HG02623 (cell line): ENCODE measurements around the gene SIRT7.
"Not testable (repeated sequence)": the region's sequence is repeated elsewhere in the genome, so short reads cannot be mapped to it uniquely, and the experiment has no call there.

Experiments
- ATAC-seq: cut with Tn5 transposase; IDR thresholded peaks from one replicate; pipeline ENCODE4 v1.9.1; 2021; ENCODE audit warnings: moderate library complexity; ENCODE audit not compliant: unreplicated experiment

Gene SIRT7

DNA sequence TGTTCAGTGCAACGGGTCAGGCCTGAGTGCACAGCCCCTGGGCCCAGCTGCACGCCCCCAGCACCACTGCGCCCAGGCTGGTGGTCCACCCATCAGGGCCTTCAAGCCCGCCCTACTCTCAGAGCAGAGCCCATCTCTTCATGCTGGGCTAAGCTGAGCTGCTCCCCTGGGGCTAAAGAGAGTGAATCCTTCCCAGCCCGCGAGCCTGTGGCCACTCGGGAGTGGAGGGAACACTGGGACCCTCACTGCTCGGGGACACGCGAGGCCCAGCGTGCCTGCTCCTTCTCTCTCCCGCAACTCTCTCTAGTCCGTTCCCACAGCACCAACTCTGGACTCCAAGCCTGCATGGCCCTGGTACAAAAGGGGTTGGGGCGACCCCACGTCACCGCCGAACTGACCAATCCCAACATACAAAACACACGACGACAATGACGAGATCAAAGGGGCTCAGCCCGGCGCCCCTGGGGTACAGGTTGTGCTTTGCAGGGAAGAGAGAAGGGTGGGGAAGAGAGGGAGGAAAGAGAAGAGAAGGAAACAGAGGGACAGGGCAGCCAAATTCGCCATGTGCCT lies 4.1 kb upstream of the SIRT7 start:
- ATAC-seq, result no peak

GRCh38 chr17:81921537-81921862 lies 3.5 kb upstream of the SIRT7 start:
- ATAC-seq, result no peak

- ATAC-seq, result no peak
Observed at GRCh38 chr17:81920612-81921536, 2.9 kb upstream of the SIRT7 start.

DNA sequence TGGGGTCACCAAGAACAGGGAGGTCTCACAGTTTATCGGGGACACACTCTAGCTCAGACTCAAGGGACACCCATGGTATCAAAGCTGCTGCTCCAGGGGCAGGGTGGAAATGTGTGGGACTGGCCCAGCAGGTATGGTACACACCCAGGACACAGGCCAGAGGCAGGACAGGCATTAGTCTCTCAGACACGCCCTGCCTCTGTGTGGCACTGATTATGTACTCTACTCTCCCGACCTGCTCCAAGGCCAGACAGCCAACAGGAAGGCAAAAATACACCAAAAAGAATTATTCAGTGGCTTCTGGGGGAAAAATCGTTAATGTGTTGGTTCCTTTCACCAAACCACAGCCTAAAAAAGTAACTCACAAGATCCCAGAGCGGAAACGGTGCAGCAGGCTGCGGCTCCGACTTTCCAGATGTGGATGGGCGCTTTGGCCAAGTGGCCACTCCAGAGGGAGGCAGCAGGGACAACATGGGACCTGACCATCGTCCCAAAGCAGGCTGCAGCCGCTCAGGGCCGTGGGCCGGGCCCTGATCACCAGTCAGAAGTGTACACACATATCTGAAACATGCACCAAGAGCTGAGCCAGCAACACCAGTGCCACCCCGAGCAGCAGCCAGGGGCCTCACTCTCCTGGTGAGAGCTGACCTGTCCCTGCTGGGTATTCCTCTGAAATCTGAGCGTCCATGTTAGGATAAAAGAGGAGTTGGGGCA lies 1.0 kb upstream of the SIRT7 start:
- no peak for ATAC-seq

GRCh38 chr17:81918333-81918669 lies 325 bp upstream of the SIRT7 start:
- not testable (repeated sequence) for ATAC-seq

GRCh38 chr17:81916234-81917001 lies 1.6 kb downstream of the SIRT7 start:
- ATAC-seq, result no peak

- no peak for ATAC-seq
Observed at GRCh38 chr17:81915331-81915730, 2.6 kb downstream of the SIRT7 start.

- ATAC-seq, result no peak
Observed at GRCh38 chr17:81914103-81914850, 3.7 kb downstream of the SIRT7 start.

- no peak for ATAC-seq
Observed at GRCh38 chr17:81913394-81914102, 4.4 kb downstream of the SIRT7 start.

- ATAC-seq, result no peak
Observed at GRCh38 chr17:81912441-81913309, 5.3 kb downstream of the SIRT7 start.

DNA sequence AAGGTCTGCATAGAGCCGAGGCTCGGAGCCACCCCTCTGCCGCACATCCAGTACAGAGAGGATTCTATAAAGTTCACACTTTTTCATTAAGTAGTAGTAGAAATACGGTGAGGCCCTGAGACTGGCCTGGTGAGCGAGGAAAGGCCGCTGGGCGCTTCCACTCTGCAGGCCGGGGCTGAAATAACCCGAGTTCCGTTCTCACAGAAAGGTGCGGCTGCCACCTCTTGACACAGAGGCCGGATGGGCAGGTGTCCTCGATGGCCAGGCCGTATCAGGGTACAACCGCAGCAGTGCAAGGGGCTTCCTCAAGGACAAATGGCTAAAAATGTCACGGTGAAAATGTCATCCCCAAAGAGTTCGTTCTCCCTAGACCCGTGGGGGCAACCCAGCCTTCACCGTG lies 6.0 kb downstream of the SIRT7 start:
- ATAC-seq, result no peak

GRCh38 chr17:81911277-81911961 lies 6.6 kb downstream of the SIRT7 start, which contains the start of gene PCYT2:
PCYT2 (minus strand) TSS chr17:81911399; CDS start chr17:81911355, 44 bp downstream.
- peak; percentile 71 for ATAC-seq

DNA sequence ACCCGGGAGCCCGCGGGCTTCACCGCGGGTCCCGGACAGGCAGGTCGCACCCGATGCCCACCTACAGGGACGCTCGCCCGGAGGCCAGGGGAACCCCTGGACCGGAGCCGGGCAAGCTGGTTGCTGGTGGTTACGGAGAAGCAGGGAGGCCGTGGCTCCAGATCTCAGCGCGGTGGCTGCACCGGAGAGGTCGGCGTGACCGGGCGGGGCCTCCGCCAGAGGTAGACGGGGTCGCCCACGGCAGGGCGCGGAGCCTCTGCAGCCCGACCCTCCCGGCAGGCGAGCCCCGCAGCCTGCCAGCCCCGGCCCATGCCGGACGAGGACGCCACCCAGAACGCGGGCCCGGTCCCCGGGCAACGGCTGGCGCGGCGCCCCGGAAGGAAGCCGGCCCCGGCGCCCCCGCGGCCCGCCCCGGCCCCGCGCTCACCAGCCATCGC lies 7.1 kb downstream of the SIRT7 start:
- ATAC-seq, result peak; percentile 15

DNA sequence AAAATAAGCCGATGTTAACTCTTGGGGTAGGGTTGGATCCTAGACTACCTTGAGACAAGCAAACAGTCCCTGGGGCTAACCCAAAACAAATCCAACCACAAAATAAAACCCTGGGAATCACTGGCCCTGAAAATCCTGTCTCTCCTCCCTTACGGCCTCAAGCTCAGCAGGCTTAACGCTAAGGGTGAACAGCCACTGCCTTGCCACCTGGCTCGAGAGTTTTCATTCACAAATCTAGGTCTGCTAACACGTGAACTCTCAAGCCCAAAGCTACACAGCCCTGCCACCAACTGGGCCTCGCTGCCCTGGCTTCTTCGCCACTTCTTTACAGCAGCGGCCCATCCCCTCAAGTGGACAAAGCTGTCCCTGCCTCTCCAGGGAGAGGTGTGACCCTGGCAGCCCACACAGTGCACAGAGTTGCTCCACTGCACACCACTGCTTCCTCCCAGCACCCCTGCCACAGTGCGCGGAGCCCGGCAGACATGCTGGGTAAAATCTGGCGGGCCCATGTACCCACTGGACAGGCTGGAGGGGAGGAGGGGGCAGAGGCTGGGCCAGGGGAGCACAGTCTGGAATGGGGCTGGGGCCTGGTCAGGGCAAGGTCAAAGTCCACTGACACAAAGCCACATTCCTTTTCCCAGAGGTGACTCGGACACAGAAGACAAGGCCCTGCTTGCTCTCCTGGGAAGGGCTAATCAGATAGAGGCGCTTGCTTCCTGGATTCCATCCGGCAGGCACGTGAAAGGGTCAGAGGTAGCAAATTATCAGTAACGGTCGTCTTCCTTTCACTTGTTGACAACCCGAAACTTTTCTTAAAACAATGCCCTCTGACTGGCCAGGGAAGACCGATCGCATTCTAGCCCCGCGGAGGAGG lies 7.8 kb downstream of the SIRT7 start:
- ATAC-seq, result no peak

- ATAC-seq, result no peak
Observed at GRCh38 chr17:81909231-81909630, 8.7 kb downstream of the SIRT7 start.

GRCh38 chr17:81908793-81909192 lies 9.2 kb downstream of the SIRT7 start:
- no peak for ATAC-seq
